Measurements from ENCODE around the gene UMODL1. TPM values are rescaled to one million over a fixed set of nuclear protein-coding genes. Genes with fewer than 3 reads are reported as not detected.
A peak's percentile ranks its signal among the peaks of the same experiment; 100 is the strongest.

UMODL1 gene
- total and polyA plus RNA-seq, 5 donors from 2014 or later = 0.05 to 0.35 (median 0.07) TPM; not detected in 1

DNA sequence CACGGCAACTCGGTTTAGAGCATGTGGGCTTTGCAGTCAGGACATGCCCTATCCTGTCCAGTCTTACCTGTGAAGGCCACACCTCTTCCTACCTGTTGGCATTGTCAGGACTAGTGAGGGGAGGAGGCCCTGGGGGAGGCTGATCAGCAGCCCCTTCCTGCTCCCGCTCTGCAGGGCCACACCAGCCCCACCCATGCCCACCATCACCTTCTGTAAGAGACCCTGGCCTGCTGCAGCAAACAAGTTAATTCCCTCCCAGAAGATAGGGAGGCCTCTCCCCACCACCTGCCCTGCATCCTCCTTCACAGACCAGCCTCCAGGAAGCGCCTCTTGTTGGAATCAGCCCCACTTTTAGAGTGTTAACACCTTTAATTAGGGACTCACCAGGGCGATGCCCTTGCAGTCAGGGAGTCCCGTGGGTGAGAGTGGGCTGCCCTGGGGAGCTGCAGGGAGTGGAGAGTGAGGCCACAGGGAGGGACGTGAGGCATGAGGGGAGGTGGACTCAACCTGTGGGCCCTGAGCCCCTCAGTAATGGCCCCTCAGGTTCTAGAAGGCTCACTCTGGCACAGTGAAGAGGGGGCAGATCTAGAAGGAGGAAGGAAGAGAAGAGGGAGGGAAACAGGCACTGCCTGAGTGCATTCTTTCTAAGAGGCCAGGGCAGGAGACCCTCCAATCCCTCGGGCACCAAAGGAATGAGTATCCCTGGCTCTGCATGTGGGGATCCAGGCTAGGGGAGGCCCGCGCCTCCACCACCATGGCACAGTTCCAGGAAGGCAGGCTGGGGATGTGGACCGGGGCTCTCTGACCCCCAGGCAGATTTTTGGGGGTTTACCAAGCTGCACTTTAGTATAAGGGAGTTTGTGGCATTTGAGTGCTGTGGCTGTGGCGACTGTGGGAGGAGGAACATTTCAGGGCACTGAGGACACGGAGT lies 8.2 kb downstream of the UMODL1 start:
- Histone ChIP-seq H3K27ac (ENCODE audit: insufficient read depth, low read length, poor library complexity, severe bottlenecking) (no peak overlapping the region), H3K4me3 (ENCODE audit: low read depth, low read length) (no peak overlapping the region), H3K36me3 (ENCODE audit: control insufficient read depth, insufficient read depth, low read length) (no peaks in the 10 kb centered on the region), H3K27me3 (ENCODE audit: control insufficient read depth, insufficient read depth, low read length) (no peaks in the 10 kb centered on the region), H3K4me1 (ENCODE audit: control insufficient read depth, insufficient read depth, low read length, poor library complexity, severe bottlenecking) (no peaks in the 10 kb centered on the region), H3K9me3 (ENCODE audit: control insufficient read depth in 2 of 2, low read length in 2 of 2) (no peaks in the 10 kb centered on the region)
- DNase-seq = no peak
- Mint-ChIP-seq H3K27me3 (peaks cover 9% of the 10 kb centered on the region), H3K27ac (no peak overlapping the region), H3K4me3 (no peak overlapping the region), H3K9me3 (peaks cover 0 to 2% (median 0%) of the 10 kb centered on the region in 7 donors), H3K4me1 (no peaks in the 10 kb centered on the region), H3K36me3 (no peaks in the 10 kb centered on the region)
- no peak for ATAC-seq (ENCODE audit: low read depth in 2 of 2)

DNA sequence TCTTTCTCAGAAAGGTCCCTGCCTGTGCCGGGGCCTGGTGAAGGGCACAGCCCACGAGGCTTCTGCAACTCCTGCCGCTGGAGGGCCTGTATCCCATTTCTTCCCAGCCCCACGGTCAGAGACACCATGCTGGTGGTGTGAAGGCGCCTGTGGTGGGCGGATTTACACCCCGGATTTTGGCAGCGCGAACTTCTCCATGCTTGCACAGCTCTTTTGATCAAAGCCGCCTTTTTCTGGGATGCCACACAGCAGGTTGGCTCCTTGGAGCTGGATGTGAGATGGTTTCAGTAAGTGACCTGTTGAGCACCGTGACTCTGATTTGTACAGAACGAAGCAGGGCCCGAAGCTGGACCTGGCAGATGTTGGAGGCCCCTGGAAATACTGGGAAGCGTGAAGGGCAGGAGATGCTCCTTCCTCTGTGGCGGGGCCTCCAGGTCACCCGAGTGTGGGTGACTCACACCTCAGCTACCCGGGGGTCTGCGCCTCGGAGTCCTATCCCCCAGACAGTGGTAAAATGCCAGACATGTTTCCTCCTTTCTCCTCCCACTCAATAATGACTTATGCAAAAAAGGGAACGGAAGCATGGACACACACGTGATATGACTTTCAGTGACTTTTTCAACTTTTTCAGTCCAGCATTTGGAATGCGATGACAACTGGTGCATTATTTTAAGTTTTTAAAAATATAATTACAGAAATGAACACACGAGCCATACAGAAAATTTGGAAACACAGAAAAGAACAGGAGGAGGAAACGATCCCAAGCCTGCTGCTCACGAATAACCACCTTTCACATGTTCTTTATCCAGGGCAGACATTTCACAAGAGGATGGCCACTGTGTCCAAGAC lies 9.0 kb downstream of the UMODL1 start:
- Histone ChIP-seq H3K27me3 (ENCODE audit: control insufficient read depth, insufficient read depth, low read length) (no peaks in the 10 kb centered on the region), H3K9me3 (ENCODE audit: control insufficient read depth in 2 of 2, low read length in 2 of 2) (no peaks in the 10 kb centered on the region), H3K27ac (ENCODE audit: insufficient read depth, low read length, poor library complexity, severe bottlenecking) (no peak overlapping the region), H3K4me3 (ENCODE audit: low read depth, low read length) (no peak overlapping the region), H3K4me1 (ENCODE audit: control insufficient read depth, insufficient read depth, low read length, poor library complexity, severe bottlenecking) (no peaks in the 10 kb centered on the region), H3K36me3 (ENCODE audit: control insufficient read depth, insufficient read depth, low read length) (no peaks in the 10 kb centered on the region)
- peaks cover 0 to 2% (median 0%) of the 10 kb centered on the region in 7 donors for H3K9me3 Mint-ChIP-seq
- no peaks in the 10 kb centered on the region for H3K4me1 Mint-ChIP-seq
- ATAC-seq (ENCODE audit: low read depth in 2 of 2) (no peak), DNase-seq (no peak)
- H3K27ac Mint-ChIP-seq = no peak overlapping the region
- peaks cover 9% of the 10 kb centered on the region for H3K27me3 Mint-ChIP-seq
- H3K4me3 Mint-ChIP-seq = no peak overlapping the region
- no peaks in the 10 kb centered on the region for H3K36me3 Mint-ChIP-seq

DNA sequence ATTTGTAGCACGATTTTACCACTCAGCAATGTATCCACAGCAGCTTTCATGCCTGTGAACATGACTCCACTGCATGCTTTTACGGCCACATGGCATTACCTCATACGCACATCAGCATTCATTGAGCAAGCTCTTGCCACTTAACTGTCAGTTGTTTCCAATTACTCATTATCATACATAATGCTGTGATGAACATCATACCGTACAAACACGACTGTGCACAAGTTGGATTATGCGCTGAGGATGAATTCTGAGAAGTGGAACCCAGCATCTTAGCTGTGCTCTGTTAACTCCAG lies 9.6 kb downstream of the UMODL1 start:
- Histone ChIP-seq H3K27ac (ENCODE audit: insufficient read depth, low read length, poor library complexity, severe bottlenecking) (no peak overlapping the region), H3K4me3 (ENCODE audit: low read depth, low read length) (no peak overlapping the region), H3K27me3 (ENCODE audit: control insufficient read depth, insufficient read depth, low read length) (no peaks in the 10 kb centered on the region), H3K9me3 (ENCODE audit: control insufficient read depth in 2 of 2, low read length in 2 of 2) (no peaks in the 10 kb centered on the region), H3K4me1 (ENCODE audit: control insufficient read depth, insufficient read depth, low read length, poor library complexity, severe bottlenecking) (no peaks in the 10 kb centered on the region), H3K36me3 (ENCODE audit: control insufficient read depth, insufficient read depth, low read length) (no peaks in the 10 kb centered on the region)
- no peaks in the 10 kb centered on the region for H3K4me1 Mint-ChIP-seq
- DNase-seq (no peak), ATAC-seq (ENCODE audit: low read depth in 2 of 2) (no peak)
- H3K9me3 Mint-ChIP-seq = peaks cover 0 to 2% (median 0%) of the 10 kb centered on the region in 7 donors
- peaks cover 9% of the 10 kb centered on the region for H3K27me3 Mint-ChIP-seq
- no peak overlapping the region for H3K4me3 Mint-ChIP-seq
- H3K27ac Mint-ChIP-seq = no peak overlapping the region
- no peaks in the 10 kb centered on the region for H3K36me3 Mint-ChIP-seq

DNA sequence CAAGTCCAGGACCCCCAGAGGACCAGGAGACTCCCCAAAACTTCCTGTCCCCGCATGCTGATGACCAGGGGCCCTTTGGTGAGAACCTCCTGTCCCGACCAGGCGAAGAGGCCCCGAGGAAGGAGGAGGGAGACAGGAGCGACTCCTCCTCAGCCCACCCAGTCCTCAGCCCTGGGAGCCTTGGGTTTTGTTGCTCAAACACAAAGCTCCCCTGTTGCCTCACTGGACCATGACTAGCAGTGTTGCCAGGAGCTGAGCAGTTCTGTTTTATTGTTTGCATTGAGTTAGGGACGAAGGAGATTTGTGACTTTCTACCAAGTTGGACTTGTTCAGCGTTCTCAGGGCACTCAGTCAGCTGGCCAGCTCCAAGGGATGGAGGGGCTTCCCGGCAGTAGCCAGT lies 10.0 kb downstream of the UMODL1 start:
- Histone ChIP-seq H3K27ac (ENCODE audit: insufficient read depth, low read length, poor library complexity, severe bottlenecking) (no peak overlapping the region), H3K9me3 (ENCODE audit: control insufficient read depth in 2 of 2, low read length in 2 of 2) (no peaks in the 10 kb centered on the region), H3K4me3 (ENCODE audit: low read depth, low read length) (no peak overlapping the region), H3K4me1 (ENCODE audit: control insufficient read depth, insufficient read depth, low read length, poor library complexity, severe bottlenecking) (no peaks in the 10 kb centered on the region), H3K27me3 (ENCODE audit: control insufficient read depth, insufficient read depth, low read length) (no peaks in the 10 kb centered on the region), H3K36me3 (ENCODE audit: control insufficient read depth, insufficient read depth, low read length) (no peaks in the 10 kb centered on the region)
- no peaks in the 10 kb centered on the region for H3K36me3 Mint-ChIP-seq
- no peaks in the 10 kb centered on the region for H3K4me1 Mint-ChIP-seq
- ATAC-seq (ENCODE audit: low read depth in 2 of 2) = no peak
- no peak for DNase-seq
- no peak overlapping the region for H3K4me3 Mint-ChIP-seq
- peaks cover 0 to 2% (median 0%) of the 10 kb centered on the region in 7 donors for H3K9me3 Mint-ChIP-seq
- peaks cover 9% of the 10 kb centered on the region for H3K27me3 Mint-ChIP-seq
- no peak overlapping the region for H3K27ac Mint-ChIP-seq

DNA sequence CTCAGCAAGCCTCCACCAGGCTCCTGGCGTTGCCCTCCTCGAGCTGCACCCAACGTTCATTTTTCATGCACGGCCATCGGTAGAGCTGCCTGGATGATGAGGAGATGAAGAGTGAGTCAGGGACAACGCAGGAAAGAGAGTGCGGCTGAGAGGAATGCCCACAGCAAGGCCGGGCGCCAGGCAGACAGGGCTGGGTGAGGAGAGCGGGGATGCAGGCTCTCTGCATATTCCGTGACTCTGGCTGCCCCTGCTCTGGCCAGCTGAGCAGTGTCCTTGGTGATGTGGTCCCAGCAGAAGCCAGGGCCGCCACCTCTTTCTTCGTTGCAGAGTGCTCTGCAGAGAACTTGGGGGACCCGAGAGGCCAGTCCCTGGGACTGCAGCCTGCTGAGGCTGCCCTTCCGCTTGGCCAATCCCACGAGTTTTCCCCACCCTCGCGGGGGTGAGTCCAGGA lies 10.8 kb downstream of the UMODL1 start:
- no peaks in the 10 kb centered on the region for H3K4me1 ChIP-seq (ENCODE audit: control insufficient read depth, insufficient read depth, low read length, poor library complexity, severe bottlenecking)
- H3K27ac ChIP-seq (ENCODE audit: insufficient read depth, low read length, poor library complexity, severe bottlenecking) = no peak overlapping the region

DNA sequence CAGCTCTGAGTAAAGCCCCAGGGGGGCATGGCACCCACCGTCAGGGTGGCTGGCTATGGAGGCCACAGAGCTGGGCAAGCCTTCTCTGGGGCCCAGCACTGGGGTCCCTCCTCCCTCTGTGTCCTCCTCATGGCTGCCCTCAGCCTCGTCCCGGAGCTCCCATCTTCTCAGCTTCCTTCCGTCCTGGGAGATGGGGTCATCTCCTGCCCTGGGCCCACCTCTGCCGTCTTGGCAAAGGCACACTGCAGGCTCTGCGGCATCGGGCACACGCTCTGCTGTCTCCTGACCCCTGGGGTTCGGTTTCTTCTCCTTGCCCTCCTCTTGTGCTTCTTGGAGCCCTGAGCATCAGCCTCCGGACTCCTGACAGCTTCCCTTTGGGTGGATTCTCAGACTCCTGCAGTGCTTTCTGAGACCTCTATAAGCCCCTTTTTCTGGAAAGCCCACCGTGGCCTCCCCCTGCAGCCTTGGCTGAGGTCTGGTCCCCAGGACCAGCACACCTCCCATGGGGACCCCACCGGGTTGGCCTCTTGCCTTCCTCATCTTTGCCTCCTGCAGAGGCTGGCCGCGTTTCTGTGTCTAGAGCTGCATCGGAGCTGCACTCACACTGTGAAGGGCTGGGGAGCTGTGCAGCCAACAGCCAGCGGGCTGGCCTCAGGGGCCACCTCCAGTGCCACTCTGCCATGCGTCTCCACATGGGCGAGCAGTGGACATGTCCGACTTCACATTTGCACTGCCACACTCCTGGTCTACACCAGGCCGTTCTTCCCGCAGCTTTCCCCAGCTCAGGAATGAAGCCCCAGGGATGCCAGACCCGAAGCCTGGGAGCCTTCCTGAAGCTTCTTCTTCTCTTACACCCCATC lies 11.6 kb downstream of the UMODL1 start:
- no peaks in the 10 kb centered on the region for H3K27me3 ChIP-seq (ENCODE audit: control insufficient read depth, insufficient read depth, low read length)
- no peaks in the 10 kb centered on the region for H3K9me3 ChIP-seq (ENCODE audit: control insufficient read depth in 2 of 2, low read length in 2 of 2)
- no peak overlapping the region for H3K4me3 ChIP-seq (ENCODE audit: low read depth, low read length)
- ATAC-seq (ENCODE audit: low read depth in 2 of 2) (no peak), DNase-seq (no peak)
- H3K27ac ChIP-seq (ENCODE audit: insufficient read depth, low read length, poor library complexity, severe bottlenecking) = no peak overlapping the region
- peaks cover 0 to 2% (median 0%) of the 10 kb centered on the region in 4 donors for H3K4me1 Mint-ChIP-seq
- H3K4me3 Mint-ChIP-seq = peak overlapping the region in 1 of 4 donors; percentile 7
- no peaks in the 10 kb centered on the region for H3K36me3 ChIP-seq (ENCODE audit: control insufficient read depth, insufficient read depth, low read length)
- peak overlapping the region in 1 of 3 donors; percentile 41 for H3K27ac Mint-ChIP-seq
- peaks cover 0 to 2% (median 0%) of the 10 kb centered on the region in 7 donors for H3K9me3 Mint-ChIP-seq
- H3K4me1 ChIP-seq (ENCODE audit: control insufficient read depth, insufficient read depth, low read length, poor library complexity, severe bottlenecking) = no peaks in the 10 kb centered on the region
- H3K27me3 Mint-ChIP-seq = peaks cover 13% of the 10 kb centered on the region
- no peaks in the 10 kb centered on the region for H3K36me3 Mint-ChIP-seq

More for the DNA sequence above, 10.8 kb downstream of the UMODL1 start:
- Histone ChIP-seq H3K36me3 (ENCODE audit: control insufficient read depth, insufficient read depth, low read length) (no peaks in the 10 kb centered on the region), H3K27me3 (ENCODE audit: control insufficient read depth, insufficient read depth, low read length) (no peaks in the 10 kb centered on the region), H3K4me3 (ENCODE audit: low read depth, low read length) (no peak overlapping the region), H3K9me3 (ENCODE audit: control insufficient read depth in 2 of 2, low read length in 2 of 2) (no peaks in the 10 kb centered on the region)
- H3K27me3 Mint-ChIP-seq = peaks cover 9% of the 10 kb centered on the region
- H3K27ac Mint-ChIP-seq = no peak overlapping the region
- no peaks in the 10 kb centered on the region for H3K4me1 Mint-ChIP-seq
- no peak for DNase-seq
- H3K9me3 Mint-ChIP-seq = peaks cover 0 to 2% (median 0%) of the 10 kb centered on the region in 7 donors
- no peaks in the 10 kb centered on the region for H3K36me3 Mint-ChIP-seq
- no peak for ATAC-seq (ENCODE audit: low read depth in 2 of 2)
- no peak overlapping the region for H3K4me3 Mint-ChIP-seq

DNA sequence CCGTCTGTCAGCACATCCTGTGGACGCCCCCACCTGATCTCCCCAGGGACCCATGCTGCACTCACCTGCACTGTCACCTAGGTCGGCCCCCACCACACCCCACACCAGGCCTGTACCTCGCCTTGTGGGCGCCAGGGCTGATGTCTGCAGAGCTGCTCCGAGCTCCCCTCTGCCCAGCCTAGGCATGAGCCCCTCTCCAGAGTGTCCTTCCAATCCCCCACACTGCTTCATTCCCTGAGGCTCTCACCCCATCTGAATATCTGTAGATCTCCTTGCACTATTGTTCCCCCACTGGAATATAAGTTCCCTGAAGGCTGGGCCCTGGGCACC lies 12.2 kb downstream of the UMODL1 start:
- no peak for ATAC-seq (ENCODE audit: low read depth in 2 of 2)
- Histone ChIP-seq H3K9me3 (ENCODE audit: control insufficient read depth in 2 of 2, low read length in 2 of 2) (no peaks in the 10 kb centered on the region), H3K4me1 (ENCODE audit: control insufficient read depth, insufficient read depth, low read length, poor library complexity, severe bottlenecking) (no peaks in the 10 kb centered on the region), H3K27me3 (ENCODE audit: control insufficient read depth, insufficient read depth, low read length) (no peaks in the 10 kb centered on the region), H3K4me3 (ENCODE audit: low read depth, low read length) (no peak overlapping the region), H3K36me3 (ENCODE audit: control insufficient read depth, insufficient read depth, low read length) (no peaks in the 10 kb centered on the region), H3K27ac (ENCODE audit: insufficient read depth, low read length, poor library complexity, severe bottlenecking) (no peak overlapping the region)
- H3K27ac Mint-ChIP-seq = peak overlapping the region in 1 of 3 donors; percentile 41
- peak overlapping the region in 1 of 4 donors; percentile 7 for H3K4me3 Mint-ChIP-seq
- peaks cover 0 to 2% (median 0%) of the 10 kb centered on the region in 7 donors for H3K9me3 Mint-ChIP-seq
- H3K4me1 Mint-ChIP-seq = peaks cover 0 to 2% (median 0%) of the 10 kb centered on the region in 4 donors
- H3K27me3 Mint-ChIP-seq = peaks cover 13% of the 10 kb centered on the region
- no peaks in the 10 kb centered on the region for H3K36me3 Mint-ChIP-seq
- no peak for DNase-seq
